ENCODE data around the gene CAP2. TPM values are rescaled to one million over a fixed set of nuclear protein-coding genes. Genes with fewer than 3 reads are reported as not detected.

Gene CAP2
- total RNA-seq, 4 donors from 2014 or later: 11.8 to 27.6 (median 15.0) TPM

DNA sequence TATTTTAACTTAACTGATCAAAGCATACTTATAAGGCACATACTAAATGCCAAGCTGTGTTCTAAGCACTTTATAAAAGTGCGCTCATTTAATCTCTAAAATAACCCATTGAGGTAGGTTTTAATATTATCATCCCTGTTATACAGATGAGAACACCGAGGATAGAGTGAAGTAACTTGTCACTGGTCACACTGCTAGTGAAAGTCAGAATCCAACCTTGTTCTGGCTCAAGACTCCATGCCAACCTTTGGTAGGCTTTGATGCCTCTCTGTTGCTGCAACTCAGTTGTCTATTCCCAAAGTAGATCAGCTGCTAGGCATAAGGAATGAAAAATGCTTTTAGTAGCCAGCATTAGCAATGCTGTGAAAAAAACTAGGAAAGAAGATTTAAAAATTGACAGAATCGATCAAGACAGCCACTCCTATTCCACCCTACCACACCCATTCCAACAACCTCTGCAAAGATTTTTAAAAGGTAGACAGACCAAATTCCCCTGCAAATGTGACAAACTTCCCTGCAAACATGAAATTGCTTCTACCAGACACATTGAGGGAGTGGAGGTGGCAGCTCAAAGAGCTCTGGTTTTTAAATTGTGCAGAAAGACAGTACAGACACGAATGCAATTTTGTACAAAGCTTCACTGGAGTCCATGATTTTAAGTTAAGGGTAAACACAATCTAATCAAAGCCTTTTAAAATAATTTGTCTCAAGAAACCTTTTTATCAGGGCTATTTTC is 39.8 kb upstream of the CAP2 start:
- no peak for DNase-seq
- H3K36me3 ChIP-seq: no peaks in the 10 kb centered on the region
- intact Hi-C loops (cut with DNase I; ENCODE audit: low total_unique reads): no loop called here
- H3K4me1 ChIP-seq: no peaks in the 10 kb centered on the region
- no peak overlapping the region for H3K27ac ChIP-seq
- TF ChIP-seq, protein P1, sequence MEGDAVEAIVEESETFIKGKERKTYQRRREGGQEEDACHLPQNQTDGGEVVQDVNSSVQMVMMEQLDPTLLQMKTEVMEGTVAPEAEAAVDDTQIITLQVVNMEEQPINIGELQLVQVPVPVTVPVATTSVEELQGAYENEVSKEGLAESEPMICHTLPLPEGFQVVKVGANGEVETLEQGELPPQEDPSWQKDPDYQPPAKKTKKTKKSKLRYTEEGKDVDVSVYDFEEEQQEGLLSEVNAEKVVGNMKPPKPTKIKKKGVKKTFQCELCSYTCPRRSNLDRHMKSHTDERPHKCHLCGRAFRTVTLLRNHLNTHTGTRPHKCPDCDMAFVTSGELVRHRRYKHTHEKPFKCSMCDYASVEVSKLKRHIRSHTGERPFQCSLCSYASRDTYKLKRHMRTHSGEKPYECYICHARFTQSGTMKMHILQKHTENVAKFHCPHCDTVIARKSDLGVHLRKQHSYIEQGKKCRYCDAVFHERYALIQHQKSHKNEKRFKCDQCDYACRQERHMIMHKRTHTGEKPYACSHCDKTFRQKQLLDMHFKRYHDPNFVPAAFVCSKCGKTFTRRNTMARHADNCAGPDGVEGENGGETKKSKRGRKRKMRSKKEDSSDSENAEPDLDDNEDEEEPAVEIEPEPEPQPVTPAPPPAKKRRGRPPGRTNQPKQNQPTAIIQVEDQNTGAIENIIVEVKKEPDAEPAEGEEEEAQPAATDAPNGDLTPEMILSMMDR (IDR thresholded peaks at IDR 0.05): no peak
- TF ChIP-seq POLR2A (IDR thresholded peaks at IDR 0.05): no peak
- no peaks in the 10 kb centered on the region for H3K27me3 ChIP-seq
- H3K4me3 ChIP-seq: no peak overlapping the region
- H3K9me3 ChIP-seq: no peaks in the 10 kb centered on the region

DNA sequence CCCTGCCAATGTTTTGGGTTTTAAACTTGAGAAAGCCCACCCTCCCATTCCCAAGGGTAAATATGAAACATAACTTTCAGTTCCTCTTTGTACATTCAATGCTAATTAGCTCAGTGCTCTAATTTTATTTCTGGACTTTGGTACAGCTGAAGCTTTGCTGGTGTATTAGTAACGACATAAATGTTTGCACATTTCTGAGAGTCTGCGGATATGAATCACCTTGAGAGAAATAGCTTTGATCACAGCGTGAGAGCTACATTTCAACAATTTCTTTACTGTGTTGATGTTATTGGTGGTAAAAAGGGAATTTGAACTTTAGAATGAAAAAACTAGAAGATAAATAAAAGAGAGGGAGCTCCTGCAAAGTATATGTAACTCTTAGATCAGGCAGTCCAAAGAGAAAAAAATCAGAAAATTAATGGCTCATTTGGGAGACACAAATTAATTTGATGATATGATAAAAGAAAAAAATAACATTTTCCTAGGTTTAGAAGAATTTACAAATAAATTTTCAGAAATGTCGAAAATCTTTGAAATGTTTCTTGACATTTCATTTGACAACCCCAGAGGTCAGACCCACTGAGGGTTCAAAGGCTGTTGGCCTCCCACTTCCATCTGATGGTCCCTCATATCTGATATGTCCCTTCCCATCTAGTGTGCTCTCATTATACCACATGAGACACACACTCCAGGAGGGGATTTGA is 38.5 kb upstream of the CAP2 start:
- Histone ChIP-seq H3K4me3 (no peak overlapping the region), H3K36me3 (no peaks in the 10 kb centered on the region), H3K27ac (no peak overlapping the region), H3K9me3 (no peaks in the 10 kb centered on the region), H3K4me1 (no peaks in the 10 kb centered on the region), H3K27me3 (no peaks in the 10 kb centered on the region)
- intact Hi-C loops (cut with DNase I; ENCODE audit: low total_unique reads): no loop called here
- TF ChIP-seq POLR2A (IDR thresholded peaks at IDR 0.05): no peak
- TF ChIP-seq, protein P1 (IDR thresholded peaks at IDR 0.05): no peak
- no peak for DNase-seq

DNA sequence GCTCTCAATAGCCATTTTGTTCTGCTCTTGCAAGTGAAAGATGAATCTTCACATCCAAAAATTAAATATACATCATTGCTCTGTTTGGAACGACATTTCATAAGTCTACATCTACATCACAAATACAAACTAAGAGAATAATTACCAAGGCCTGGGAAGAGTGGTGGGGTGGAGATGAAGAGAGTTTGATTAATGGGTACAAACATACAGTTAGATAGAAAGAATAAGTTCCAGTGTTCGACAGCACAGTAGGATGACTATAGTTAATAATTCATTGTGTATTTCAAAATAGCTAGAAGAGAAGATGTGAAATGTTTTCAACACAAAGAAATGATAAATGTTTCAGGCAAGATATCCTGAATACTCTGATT is 38.0 kb upstream of the CAP2 start:
- intact Hi-C loops (cut with DNase I; ENCODE audit: low total_unique reads): no loop called here
- Histone ChIP-seq H3K9me3 (no peaks in the 10 kb centered on the region), H3K4me3 (no peak overlapping the region), H3K27ac (no peak overlapping the region), H3K27me3 (no peaks in the 10 kb centered on the region), H3K36me3 (no peaks in the 10 kb centered on the region), H3K4me1 (no peaks in the 10 kb centered on the region)
- no peak for DNase-seq
- TF ChIP-seq, protein P1 (IDR thresholded peaks at IDR 0.05): no peak
- TF ChIP-seq POLR2A (IDR thresholded peaks at IDR 0.05): no peak

DNA sequence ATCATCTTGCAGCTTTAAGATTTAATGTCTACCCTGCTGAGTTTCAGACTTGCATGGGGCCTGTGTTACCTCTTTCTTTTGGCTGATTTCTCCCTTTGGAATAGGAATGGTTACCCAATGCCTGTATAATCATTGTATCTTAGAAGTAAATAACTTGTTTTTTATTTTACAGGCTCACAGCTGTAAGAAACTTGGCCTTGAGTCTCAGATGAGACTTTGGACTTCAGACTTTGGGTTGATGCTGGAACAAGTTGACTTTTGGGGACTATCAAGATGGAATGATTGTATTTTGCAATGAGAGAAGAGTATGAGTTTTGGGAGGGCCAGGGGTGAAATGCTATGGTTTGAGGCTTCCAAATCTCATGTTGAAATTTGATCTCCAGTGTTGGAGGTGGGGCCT is 34.9 kb upstream of the CAP2 start:
- no peaks in the 10 kb centered on the region for H3K9me3 ChIP-seq
- no peaks in the 10 kb centered on the region for H3K27me3 ChIP-seq
- no peak for DNase-seq
- H3K36me3 ChIP-seq: no peaks in the 10 kb centered on the region
- no peak overlapping the region for H3K4me3 ChIP-seq
- no peaks in the 10 kb centered on the region for H3K4me1 ChIP-seq
- intact Hi-C loops (cut with DNase I; ENCODE audit: low total_unique reads): no loop called here
- no peak overlapping the region for H3K27ac ChIP-seq
- TF ChIP-seq, protein P1 (IDR thresholded peaks at IDR 0.05): no peak
- TF ChIP-seq POLR2A (IDR thresholded peaks at IDR 0.05): no peak

DNA sequence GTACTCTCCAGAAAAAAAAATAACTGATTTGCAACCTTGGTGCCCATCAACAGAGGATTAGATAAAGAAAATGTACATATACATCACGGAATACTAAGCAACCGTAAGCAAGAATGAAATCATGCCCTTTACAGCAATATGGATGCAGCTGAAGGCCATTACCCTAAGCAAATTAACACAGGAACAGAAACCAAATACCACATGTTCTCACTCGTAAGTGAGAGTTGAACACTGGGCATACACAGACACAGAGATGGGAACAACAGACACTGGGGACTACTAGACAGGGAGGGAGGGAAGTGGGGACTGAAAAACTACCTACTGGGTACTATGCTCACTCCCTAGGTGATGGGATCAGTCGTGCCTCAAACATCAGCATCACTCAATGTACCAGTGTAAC is 32.8 kb upstream of the CAP2 start:
- no peak overlapping the region for H3K27ac ChIP-seq
- DNase-seq: no peak
- H3K4me3 ChIP-seq: no peak overlapping the region
- intact Hi-C loops (cut with DNase I; ENCODE audit: low total_unique reads): no loop called here
- TF ChIP-seq POLR2A (IDR thresholded peaks at IDR 0.05): no peak
- TF ChIP-seq, protein P1 (IDR thresholded peaks at IDR 0.05): no peak
- no peaks in the 10 kb centered on the region for H3K27me3 ChIP-seq
- H3K9me3 ChIP-seq: no peaks in the 10 kb centered on the region
- H3K36me3 ChIP-seq: no peaks in the 10 kb centered on the region
- H3K4me1 ChIP-seq: no peaks in the 10 kb centered on the region

Measured in uterus (tissue), 4 donors.